Neural crest cell (in vitro differentiated cells): Measurements from ENCODE around the gene AGGF1. TPM values are rescaled to one million over a fixed set of nuclear protein-coding genes. Genes with fewer than 3 reads are reported as not detected.

Experiments used
- DNase-seq: peaks from one replicate; pipeline ENCODE4 v3.0.0; 2021; ENCODE audit warnings: low read depth, mixed read lengths, low spot score
- H3K27ac Mint-ChIP-seq: one replicate; pipeline ENCODE4 v1.8.0; 2021; ENCODE audit warnings: mild to moderate bottlenecking, mixed read lengths; ENCODE audit not compliant: unreplicated experiment
- H3K27me3 Mint-ChIP-seq: 2 replicates; pipeline ENCODE4 v1.8.0; 2021; ENCODE audit warnings: low read depth, mild to moderate bottlenecking, mixed read lengths
- H3K36me3 Mint-ChIP-seq: 2 replicates; pipeline ENCODE4 v1.8.0; 2021; ENCODE audit warnings: low read depth, mild to moderate bottlenecking, mixed read lengths
- H3K4me1 Mint-ChIP-seq: 2 replicates; pipeline ENCODE4 v1.8.0; 2021; ENCODE audit warnings: mixed read lengths
- H3K4me3 Mint-ChIP-seq: one replicate; pipeline ENCODE4 v1.8.0; 2021; ENCODE audit warnings: mild to moderate bottlenecking, mixed read lengths
- H3K9me3 Mint-ChIP-seq: 2 replicates; pipeline ENCODE4 v1.8.0; 2021; ENCODE audit warnings: mixed read lengths
- long read RNA-seq: library from polyadenylated mRNA; unstranded; transcript quantifications from one replicate; pipeline ENCODE4 v2.0.0, GENCODE V29; 2020
- total RNA-seq: library from RNA; stranded (reverse); gene quantifications from 2 replicates; pipeline ENCODE4 v1.2.1, GENCODE V29; 2021
- TF ChIP-seq, protein P1 (sequence below): fragments of 200-600 bp; sonication (generic); conservative IDR thresholded peaks from 2 replicates; pipeline ENCODE4 v1.5.0; 2021; ENCODE audit warnings: antibody characterized with exemption, mild to moderate bottlenecking

AGGF1 gene, protein sequence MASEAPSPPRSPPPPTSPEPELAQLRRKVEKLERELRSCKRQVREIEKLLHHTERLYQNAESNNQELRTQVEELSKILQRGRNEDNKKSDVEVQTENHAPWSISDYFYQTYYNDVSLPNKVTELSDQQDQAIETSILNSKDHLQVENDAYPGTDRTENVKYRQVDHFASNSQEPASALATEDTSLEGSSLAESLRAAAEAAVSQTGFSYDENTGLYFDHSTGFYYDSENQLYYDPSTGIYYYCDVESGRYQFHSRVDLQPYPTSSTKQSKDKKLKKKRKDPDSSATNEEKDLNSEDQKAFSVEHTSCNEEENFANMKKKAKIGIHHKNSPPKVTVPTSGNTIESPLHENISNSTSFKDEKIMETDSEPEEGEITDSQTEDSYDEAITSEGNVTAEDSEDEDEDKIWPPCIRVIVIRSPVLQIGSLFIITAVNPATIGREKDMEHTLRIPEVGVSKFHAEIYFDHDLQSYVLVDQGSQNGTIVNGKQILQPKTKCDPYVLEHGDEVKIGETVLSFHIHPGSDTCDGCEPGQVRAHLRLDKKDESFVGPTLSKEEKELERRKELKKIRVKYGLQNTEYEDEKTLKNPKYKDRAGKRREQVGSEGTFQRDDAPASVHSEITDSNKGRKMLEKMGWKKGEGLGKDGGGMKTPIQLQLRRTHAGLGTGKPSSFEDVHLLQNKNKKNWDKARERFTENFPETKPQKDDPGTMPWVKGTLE
- total RNA-seq = 26.6 and 26.9 TPM in 2 replicates
- long read RNA-seq, full-length matches to known transcripts = 2 of 53 reads
- long read RNA-seq, partial matches to known transcripts = 47 of 53 reads
- long read RNA-seq, other reads (novel, unspliced or antisense) = 4 of 53 reads

DNA sequence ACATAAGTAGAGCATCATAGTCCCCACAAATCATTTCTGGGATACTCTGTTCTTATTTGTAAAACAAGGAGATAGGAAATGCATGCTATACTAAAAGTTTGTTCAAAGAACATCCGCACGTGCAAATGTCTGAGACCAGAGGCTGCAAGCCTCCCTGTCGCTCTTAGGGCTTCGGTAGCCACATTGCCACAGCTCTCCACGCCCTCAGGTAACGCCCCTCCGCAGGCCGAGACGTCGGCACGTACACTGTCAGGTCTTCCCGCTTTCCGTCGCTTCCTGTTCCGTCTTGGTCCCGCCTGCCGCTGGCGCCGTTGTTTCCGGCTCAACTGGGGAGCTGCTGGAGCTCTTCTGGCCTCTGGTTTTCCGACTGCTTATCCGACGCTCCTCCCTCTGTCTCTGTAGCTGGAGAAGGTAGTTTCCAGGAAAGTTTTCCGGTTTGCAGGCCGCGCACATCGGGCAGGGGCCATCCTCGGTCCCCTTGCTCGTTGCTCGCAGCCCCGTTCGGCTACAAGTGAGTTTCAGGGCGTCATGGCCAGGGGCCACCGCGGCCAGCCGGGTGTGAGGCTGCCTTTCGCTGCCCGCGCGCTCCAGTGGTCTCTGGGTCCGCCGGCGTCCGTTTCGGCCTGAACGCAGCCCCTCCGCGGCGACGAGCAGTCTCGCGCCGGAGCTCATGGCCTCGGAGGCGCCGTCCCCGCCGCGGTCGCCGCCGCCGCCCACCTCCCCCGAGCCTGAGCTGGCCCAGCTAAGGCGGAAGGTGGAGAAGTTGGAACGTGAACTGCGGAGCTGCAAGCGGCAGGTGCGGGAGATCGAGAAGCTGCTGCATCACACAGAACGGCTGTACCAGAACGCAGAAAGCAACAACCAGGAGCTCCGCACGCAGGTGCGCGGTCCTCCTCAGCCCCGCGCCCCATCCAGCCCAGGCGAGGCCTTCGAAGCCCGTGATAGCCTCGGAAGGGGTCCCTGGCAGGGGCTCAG lies at the start of gene AGGF1:
Gene AGGF1, plus strand, starts transcription at position 308 of the 975 bp plus-strand sequence. Its CDS starts 363 bp downstream, at position 671.
- peaks cover 23% of the 10 kb centered on the region for H3K4me1 Mint-ChIP-seq
- H3K36me3 Mint-ChIP-seq = peaks cover 22% of the 10 kb centered on the region
- DNase-seq = peak; percentile 74
- TF ChIP-seq, protein P1, sequence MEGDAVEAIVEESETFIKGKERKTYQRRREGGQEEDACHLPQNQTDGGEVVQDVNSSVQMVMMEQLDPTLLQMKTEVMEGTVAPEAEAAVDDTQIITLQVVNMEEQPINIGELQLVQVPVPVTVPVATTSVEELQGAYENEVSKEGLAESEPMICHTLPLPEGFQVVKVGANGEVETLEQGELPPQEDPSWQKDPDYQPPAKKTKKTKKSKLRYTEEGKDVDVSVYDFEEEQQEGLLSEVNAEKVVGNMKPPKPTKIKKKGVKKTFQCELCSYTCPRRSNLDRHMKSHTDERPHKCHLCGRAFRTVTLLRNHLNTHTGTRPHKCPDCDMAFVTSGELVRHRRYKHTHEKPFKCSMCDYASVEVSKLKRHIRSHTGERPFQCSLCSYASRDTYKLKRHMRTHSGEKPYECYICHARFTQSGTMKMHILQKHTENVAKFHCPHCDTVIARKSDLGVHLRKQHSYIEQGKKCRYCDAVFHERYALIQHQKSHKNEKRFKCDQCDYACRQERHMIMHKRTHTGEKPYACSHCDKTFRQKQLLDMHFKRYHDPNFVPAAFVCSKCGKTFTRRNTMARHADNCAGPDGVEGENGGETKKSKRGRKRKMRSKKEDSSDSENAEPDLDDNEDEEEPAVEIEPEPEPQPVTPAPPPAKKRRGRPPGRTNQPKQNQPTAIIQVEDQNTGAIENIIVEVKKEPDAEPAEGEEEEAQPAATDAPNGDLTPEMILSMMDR = no peak
- peaks cover 13% of the 10 kb centered on the region for H3K27me3 Mint-ChIP-seq
- peak within 1 kb of the TSS; percentile 90 for H3K4me3 Mint-ChIP-seq
- peaks cover 17% of the 10 kb centered on the region for H3K9me3 Mint-ChIP-seq
- H3K27ac Mint-ChIP-seq = peak within 1 kb of the TSS; percentile 84

DNA sequence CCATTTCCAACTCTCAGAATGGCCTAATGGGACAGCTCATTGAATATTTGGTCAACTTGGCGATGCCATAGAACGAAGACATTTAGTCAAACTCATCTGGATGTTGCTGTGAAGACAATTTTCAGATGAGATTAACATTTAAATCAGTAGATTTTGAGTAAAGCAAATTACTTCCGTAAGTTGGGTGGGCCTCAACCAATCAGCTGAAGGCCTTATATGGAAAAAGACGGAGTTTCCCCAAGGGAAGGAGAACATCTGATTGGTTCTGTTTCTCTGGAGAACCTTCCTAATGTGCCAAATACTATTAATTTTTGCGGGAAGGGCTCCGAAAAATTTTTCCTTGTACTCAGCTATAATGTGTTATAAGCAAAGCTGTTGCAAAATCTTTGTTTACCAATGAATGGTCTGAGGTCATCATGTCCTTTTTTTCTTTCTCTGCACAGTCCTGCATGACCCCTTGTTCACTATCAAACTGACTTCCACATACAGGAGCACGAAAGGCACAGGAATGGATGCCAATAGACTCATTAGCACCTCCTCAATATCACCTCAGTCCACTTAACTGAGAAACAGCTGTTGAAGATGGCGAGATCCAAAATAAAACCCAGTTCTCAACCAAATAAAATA lies 49.6 kb upstream of the AGGF1 start:
- H3K27ac Mint-ChIP-seq = no peak overlapping the region
- no peaks in the 10 kb centered on the region for H3K27me3 Mint-ChIP-seq
- H3K4me3 Mint-ChIP-seq = no peak overlapping the region
- H3K4me1 Mint-ChIP-seq = no peaks in the 10 kb centered on the region
- peaks cover 3% of the 10 kb centered on the region for H3K9me3 Mint-ChIP-seq
- TF ChIP-seq, protein P1 = no peak
- peaks cover 3% of the 10 kb centered on the region for H3K36me3 Mint-ChIP-seq
- no peak for DNase-seq

DNA sequence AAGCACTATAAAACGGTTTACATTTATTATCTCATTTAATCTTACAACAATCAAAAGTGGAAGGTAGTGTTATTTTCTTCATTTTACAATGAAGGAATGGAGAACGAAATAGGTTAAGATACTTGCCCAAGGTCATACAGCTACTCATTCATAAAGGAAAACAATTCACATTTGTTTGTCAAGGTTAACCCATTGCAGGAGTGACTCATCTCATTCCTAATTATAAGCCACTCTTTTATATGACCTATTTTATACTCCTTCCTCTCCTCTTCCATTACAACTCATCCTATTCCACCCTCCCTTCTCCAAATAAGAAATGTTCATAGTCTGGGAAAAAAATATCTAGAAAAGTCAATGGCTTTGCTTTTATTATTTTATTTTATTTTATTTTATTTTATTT lies 47.8 kb upstream of the AGGF1 start:
- H3K36me3 Mint-ChIP-seq = peaks cover 5% of the 10 kb centered on the region
- H3K27me3 Mint-ChIP-seq = no peaks in the 10 kb centered on the region
- H3K4me1 Mint-ChIP-seq = peaks cover 7% of the 10 kb centered on the region
- no peak for DNase-seq
- H3K9me3 Mint-ChIP-seq = peaks cover 3% of the 10 kb centered on the region
- no peak overlapping the region for H3K27ac Mint-ChIP-seq
- no peak overlapping the region for H3K4me3 Mint-ChIP-seq
- TF ChIP-seq, protein P1 = no peak

DNA sequence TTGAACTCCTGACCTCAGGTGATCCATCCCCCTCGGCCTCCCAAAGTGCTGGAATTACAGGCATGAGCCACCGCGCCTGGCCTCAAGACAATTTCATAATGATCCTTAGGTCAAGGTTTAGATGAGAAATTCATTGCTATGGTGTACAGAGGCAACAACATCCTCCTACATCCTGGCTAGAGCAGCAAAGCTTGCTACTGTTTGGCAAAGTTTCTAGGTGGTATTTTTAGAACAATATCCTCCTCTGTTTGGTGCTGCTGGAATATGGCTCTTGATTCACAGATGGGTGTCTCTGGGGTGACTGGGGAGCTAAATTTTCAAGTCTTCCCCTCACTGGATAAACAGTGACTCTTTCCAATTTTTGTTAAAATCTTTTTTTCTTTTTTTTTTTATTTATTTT lies 46.7 kb upstream of the AGGF1 start:
- no peak for DNase-seq
- peaks cover 7% of the 10 kb centered on the region for H3K4me1 Mint-ChIP-seq
- no peak overlapping the region for H3K27ac Mint-ChIP-seq
- peaks cover 5% of the 10 kb centered on the region for H3K36me3 Mint-ChIP-seq
- no peak overlapping the region for H3K4me3 Mint-ChIP-seq
- TF ChIP-seq, protein P1 = no peak
- no peaks in the 10 kb centered on the region for H3K27me3 Mint-ChIP-seq
- peaks cover 3% of the 10 kb centered on the region for H3K9me3 Mint-ChIP-seq
